Brain microvascular endothelial cell (primary cell): ENCODE data around the gene DNAL4.

ENCODE experiments used
- DNase-seq: peaks from one replicate; pipeline ENCODE4 v3.0.0-alpha.2; 2020
- H3K27ac ChIP-seq: fragments of 250-450 bp; sonication (Bioruptor Pico); 2 replicates; pipeline ENCODE4 v1.5.1; 2020; ENCODE audit warnings: mild to moderate bottlenecking, moderate library complexity
- H3K27me3 ChIP-seq: fragments of 250-450 bp; sonication (Bioruptor Pico); replicated peaks from 2 replicates; pipeline ENCODE4 v1.5.1; 2020; ENCODE audit warnings: mild to moderate bottlenecking
- H3K36me3 ChIP-seq: fragments of 250-450 bp; sonication (Bioruptor Pico); replicated peaks from 2 replicates; pipeline ENCODE4 v1.5.1; 2020; ENCODE audit warnings: mild to moderate bottlenecking
- H3K4me3 ChIP-seq: 2 replicates; pipeline ENCODE4 v1.5.1; 2011; ENCODE audit warnings: low read depth, mild to moderate bottlenecking, control low read depth, low read length, moderate library complexity
- in situ Hi-C: cut with HindIII; loops from 2 replicates; pipeline ENCODE4 v1.10.0; 2017; ENCODE audit warnings: low sequenced_read_pairs, low pct_ligation_motif_present
- TF ChIP-seq, protein P1 (sequence below): IDR thresholded peaks from 2 replicates; pipeline ENCODE4 v1.5.1; 2011; ENCODE audit warnings: low read depth, mild to moderate bottlenecking, moderate library complexity, low read length, control low read depth, inconsistent platforms; ENCODE audit errors: missing control alignments

The DNAL4 gene

DNA sequence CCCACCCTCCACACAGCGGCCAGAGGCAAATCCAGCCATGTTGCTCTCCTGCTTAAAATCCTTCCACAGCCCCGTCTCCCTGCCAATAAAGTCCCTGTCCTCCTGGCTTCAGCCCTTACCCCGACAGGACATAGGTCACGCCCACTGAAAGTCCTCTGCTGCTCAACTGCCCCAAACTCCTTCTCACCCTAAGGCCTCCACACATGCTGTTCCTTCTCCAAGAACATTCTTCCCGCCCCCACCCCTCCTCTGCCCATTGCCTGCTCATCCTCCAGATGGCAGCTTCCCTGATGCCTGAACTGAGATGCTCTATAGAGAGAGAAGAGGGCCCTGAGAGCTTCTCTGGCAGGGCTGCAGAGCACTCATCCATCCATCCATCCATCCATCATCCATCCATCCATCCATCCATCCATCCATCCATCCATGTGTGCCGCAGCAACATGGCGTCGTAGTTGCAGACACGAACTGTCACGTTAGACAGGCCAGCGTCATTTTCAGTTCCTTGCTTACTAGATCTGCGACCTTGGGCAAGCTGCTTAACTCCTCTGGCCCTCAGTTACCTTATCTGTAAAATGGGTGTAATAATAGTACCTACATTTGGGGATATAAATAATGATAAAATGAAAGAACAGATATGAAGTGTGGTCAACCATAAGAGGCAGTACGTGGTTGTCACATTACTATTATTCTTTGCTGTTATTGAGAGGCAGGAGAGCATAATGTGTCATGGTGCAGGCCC, 40.4 kb upstream of the DNAL4 start:
- Histone ChIP-seq H3K27me3 (peaks cover 5% of the 10 kb centered on the region), H3K27ac (no peak overlapping the region), H3K4me3 (no peak overlapping the region), H3K36me3 (no peaks in the 10 kb centered on the region)
- in situ Hi-C loops: no loop called here
- no peak for DNase-seq
- TF ChIP-seq, protein P1, sequence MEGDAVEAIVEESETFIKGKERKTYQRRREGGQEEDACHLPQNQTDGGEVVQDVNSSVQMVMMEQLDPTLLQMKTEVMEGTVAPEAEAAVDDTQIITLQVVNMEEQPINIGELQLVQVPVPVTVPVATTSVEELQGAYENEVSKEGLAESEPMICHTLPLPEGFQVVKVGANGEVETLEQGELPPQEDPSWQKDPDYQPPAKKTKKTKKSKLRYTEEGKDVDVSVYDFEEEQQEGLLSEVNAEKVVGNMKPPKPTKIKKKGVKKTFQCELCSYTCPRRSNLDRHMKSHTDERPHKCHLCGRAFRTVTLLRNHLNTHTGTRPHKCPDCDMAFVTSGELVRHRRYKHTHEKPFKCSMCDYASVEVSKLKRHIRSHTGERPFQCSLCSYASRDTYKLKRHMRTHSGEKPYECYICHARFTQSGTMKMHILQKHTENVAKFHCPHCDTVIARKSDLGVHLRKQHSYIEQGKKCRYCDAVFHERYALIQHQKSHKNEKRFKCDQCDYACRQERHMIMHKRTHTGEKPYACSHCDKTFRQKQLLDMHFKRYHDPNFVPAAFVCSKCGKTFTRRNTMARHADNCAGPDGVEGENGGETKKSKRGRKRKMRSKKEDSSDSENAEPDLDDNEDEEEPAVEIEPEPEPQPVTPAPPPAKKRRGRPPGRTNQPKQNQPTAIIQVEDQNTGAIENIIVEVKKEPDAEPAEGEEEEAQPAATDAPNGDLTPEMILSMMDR: no peak

DNA sequence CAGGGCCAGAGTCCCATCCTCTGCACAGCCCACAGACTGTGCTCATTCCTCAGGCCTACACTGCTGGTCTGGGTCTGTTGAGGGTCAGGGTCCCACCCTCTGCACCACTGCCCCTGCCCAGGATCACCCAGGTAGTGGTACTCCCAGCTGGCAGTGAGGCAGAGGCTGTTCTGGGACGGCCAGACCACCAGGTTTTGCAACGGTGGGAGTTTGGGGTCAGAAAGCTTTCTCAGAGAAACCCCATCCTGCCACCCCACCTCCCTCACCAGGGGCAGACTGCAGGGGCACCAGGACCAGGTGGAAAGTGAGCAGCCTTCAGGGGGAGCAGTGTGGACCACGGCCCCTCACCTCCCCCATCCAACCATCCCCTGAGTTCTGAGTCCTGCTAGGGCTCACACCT, 39.1 kb upstream of the DNAL4 start:
- TF ChIP-seq, protein P1: no peak
- in situ Hi-C loops: no loop called here
- Histone ChIP-seq H3K36me3 (no peaks in the 10 kb centered on the region), H3K27ac (no peak overlapping the region), H3K4me3 (no peak overlapping the region), H3K27me3 (peaks cover 2% of the 10 kb centered on the region)
- DNase-seq: no peak

DNA sequence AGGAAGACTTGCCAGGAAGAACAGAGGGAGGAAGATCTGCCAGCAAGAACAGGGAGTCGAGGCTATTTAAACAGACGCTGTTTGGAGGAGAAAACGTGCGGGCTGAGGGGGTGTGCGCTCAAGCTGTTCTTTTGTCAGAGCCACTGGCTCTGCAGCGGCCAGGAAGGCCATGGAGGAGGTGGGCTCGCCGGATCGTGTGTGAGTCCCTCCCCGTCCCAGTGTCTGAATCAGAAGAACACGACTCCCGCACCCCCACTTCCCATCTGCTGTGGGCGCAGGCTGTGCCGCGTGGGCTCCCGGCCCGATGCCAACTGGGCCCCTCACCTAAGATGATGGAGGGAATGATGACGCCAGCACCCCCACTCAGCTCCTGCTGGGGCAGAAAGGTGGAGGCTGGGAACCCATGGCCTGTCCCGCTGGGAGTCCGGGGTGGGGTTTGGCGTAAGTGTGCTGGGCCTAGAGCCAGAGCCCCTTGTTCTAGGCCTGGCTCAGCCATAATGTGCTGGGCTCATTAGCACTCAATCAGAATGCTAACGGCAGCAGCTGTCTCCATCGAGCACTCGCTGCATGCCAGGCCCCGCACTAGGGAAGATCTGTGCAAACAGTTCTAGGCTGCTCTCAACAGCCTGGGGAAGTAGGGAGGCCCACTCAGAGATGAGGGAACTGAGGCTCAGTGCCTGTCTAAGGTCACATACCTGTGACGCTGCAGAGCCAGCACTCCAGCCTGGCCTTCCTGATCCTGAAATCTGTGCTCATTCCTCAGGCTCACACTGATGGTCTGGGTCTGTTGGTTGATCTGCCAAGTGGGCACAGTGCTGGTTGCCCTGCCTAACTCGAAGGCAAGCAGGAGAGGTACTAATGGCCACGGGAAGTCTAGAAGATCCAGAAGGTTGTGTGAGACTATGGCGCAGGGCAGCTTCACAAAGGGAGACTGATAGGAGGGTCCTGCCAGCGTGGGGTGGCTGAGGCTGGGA, 38.3 kb upstream of the DNAL4 start:
- H3K4me3 ChIP-seq: no peak overlapping the region
- H3K36me3 ChIP-seq: no peaks in the 10 kb centered on the region
- in situ Hi-C loops: no loop called here
- TF ChIP-seq, protein P1: no peak
- H3K27me3 ChIP-seq: peaks cover 2% of the 10 kb centered on the region
- H3K27ac ChIP-seq: no peak overlapping the region
- no peak for DNase-seq

DNA sequence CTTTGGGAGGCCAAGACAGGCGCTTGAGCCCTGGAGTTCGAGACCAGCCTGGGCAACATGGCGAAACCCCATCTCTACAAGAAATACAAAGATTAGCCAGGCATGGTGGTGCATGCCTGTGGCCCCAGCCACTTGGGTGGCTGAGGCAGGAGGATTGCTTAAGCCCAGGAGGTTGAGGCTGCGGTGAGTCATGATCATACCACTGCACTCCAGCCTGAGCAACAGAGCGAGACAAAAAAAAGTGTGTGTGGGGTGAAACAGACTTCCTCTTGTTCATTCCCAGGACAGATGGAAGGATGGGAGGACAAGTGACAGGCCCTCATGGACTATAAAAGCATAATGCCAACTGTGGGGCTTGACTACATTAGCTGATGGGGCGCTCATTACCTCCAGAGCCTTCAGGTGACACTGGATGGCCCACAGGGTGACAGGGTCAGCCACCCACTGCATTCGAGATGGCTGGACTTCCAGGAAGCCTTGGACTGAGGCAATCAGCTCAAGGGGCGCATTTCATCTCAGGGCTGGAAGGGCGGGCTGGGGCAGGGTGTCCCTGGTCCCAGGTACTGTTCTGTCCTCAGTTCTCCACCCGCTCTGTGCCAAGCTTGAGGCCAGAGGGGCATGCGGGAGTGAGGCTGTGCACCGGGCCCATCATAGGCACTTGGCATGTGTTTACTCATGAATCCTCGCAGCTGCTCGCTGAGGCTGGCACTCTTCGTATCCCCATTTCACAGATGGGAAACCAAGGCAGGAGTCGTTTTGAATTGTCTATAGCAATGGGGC, 37.4 kb upstream of the DNAL4 start:
- Histone ChIP-seq H3K4me3 (no peak overlapping the region), H3K27me3 (peaks cover under 1% of the 10 kb centered on the region), H3K27ac (no peak overlapping the region), H3K36me3 (no peaks in the 10 kb centered on the region)
- DNase-seq: peak; percentile 66
- TF ChIP-seq, protein P1: no peak
- in situ Hi-C loops: no loop called here

DNA sequence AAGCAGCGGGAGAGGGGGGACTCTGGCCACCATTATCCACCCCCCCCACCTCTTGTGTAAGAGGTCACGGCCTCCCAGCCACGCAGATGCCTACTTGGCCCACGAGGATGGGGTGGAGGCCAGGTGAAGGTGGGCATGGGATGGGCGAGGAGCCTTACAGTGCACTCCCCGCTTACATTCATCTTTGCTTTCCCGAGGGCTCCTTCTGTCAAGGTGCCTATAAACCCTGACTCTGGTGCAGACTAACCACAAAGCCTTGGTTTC, 36.8 kb upstream of the DNAL4 start:
- H3K4me3 ChIP-seq: no peak overlapping the region

More for the DNA sequence above, 36.8 kb upstream of the DNAL4 start:
- in situ Hi-C loops: no loop called here
- TF ChIP-seq, protein P1: no peak
- Histone ChIP-seq H3K27ac (no peak overlapping the region), H3K36me3 (no peaks in the 10 kb centered on the region), H3K27me3 (no peaks in the 10 kb centered on the region)
- no peak for DNase-seq
